ENCODE measurements around the gene TMEM47. TPM values are rescaled to one million over a fixed set of nuclear protein-coding genes. Genes with fewer than 3 reads are reported as not detected.

Gene TMEM47
- total RNA-seq, 1 donor from 2014 or later, result 8.2 TPM

- peak overlapping the region; percentile 73 for H3K4me3 ChIP-seq (ENCODE audit: low read depth, low read length)
- no peak for DNase-seq (ENCODE audit: low read depth)
- TF ChIP-seq, protein P1, sequence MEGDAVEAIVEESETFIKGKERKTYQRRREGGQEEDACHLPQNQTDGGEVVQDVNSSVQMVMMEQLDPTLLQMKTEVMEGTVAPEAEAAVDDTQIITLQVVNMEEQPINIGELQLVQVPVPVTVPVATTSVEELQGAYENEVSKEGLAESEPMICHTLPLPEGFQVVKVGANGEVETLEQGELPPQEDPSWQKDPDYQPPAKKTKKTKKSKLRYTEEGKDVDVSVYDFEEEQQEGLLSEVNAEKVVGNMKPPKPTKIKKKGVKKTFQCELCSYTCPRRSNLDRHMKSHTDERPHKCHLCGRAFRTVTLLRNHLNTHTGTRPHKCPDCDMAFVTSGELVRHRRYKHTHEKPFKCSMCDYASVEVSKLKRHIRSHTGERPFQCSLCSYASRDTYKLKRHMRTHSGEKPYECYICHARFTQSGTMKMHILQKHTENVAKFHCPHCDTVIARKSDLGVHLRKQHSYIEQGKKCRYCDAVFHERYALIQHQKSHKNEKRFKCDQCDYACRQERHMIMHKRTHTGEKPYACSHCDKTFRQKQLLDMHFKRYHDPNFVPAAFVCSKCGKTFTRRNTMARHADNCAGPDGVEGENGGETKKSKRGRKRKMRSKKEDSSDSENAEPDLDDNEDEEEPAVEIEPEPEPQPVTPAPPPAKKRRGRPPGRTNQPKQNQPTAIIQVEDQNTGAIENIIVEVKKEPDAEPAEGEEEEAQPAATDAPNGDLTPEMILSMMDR (conservative IDR thresholded peaks at IDR 0.05; ENCODE audit: low read depth, low read length), result no peak
Measured at GRCh38 chrX:34655501-34656455, 1.3 kb downstream of the TMEM47 start.

DNA sequence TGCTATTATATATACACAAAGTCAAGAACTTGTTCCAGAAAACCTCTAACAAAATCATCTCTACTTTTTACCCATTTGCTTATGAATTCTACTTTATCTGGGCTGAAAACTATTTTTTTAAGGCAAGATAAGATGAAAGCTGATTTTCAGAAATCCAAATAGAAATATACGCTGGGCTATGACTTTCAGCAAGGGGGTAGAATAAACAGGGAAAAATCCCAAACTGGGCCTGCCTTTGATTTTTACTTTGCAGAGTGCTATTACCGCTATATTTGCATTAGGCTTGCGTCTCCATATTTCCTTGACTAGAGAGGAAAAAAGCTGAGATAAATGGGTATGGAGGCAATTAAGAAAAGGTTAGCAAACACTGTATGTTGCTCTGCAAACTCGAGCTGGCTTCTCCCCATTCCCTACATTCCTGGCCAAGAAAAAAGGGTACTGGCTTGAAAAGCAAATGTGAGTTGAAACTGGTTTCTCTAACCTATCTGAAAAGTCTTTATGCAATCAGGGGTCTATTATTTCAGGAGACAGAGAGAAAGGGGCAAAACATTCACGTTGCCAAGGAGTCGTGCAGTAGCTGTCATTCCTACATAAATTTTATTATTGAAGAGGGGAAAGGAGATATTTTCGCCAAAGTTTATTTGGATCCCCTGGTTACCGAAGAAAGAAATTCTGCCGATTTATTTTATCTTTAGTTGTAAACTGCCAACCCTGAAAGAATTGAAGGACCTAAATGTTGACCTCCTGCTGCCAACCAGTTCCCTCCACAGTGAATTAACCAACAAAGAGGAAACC lies 2.2 kb downstream of the TMEM47 start:
- peak overlapping the region; percentile 73 for H3K4me3 ChIP-seq (ENCODE audit: low read depth, low read length)
- TF ChIP-seq, protein P1 (conservative IDR thresholded peaks at IDR 0.05; ENCODE audit: low read depth, low read length), result no peak
- DNase-seq (ENCODE audit: low read depth), result no peak

DNA sequence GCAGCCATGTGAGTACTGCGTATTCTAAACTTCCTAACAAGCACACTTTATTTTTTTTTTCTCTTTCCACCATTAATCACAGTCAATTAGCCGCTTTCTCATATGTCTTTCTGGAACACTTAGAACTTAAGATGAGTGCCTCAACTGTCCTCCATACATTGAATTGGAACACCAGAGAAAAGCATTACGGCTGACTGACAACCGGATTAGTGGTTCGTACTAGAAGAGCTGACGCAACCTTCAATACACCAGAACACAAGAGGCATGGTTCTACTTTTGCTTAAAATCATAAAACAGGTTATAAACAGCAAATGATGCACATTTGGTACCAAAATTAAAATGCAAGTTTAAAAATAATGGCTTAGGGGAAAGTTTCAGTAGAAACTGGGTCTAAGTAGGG lies 3.3 kb downstream of the TMEM47 start:
- peak overlapping the region; percentile 73 for H3K4me3 ChIP-seq (ENCODE audit: low read depth, low read length)
- no peak for DNase-seq (ENCODE audit: low read depth)
- TF ChIP-seq, protein P1 (conservative IDR thresholded peaks at IDR 0.05; ENCODE audit: low read depth, low read length), result no peak

DNA sequence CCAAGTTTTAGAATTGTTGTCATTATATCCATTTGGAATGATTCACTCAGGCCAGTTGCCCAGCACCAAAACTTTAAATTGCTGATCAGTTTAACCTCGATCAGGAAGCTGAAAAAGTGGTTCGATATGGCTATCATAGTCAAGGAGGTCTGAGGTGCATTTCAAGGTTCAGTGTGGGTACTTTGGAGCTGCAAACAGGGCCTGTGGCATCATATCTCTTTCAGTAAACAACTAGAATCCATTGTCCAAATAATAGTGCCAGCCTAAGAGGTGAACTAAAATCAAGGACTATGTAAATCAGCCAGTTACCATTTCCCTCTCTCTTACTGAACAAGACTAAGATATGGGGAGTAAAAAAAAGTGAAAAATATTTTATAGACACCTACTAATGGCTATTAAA lies 14.2 kb downstream of the TMEM47 start:
- TF ChIP-seq, protein P1 (conservative IDR thresholded peaks at IDR 0.05; ENCODE audit: low read depth, low read length), result no peak
- no peak overlapping the region for H3K4me3 ChIP-seq (ENCODE audit: low read depth, low read length)
- DNase-seq (ENCODE audit: low read depth), result no peak

DNA sequence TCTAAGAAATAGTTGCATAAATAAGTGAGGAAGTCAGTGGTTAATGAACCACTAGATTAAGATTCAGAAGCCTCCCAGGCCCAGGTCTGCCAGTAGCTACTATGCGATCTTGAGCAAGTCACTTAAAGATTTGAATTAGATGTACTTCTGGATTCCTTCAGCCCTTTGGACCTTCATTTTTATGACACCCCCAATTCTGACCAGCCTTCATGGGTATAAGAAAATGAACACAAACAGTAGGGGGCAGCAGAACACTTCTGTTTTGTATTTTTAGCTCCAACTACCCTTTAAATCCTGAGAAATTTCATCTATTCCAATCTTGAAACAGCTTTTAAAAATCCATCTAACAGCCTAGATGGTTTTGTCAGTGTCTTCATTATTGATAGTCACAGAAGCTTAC lies 19.0 kb downstream of the TMEM47 start:
- TF ChIP-seq, protein P1 (conservative IDR thresholded peaks at IDR 0.05; ENCODE audit: low read depth, low read length), result peak; percentile 52
- H3K4me3 ChIP-seq (ENCODE audit: low read depth, low read length), result no peak overlapping the region
- DNase-seq (ENCODE audit: low read depth), result no peak

GRCh38 chrX:34634349-34634748 lies 22.7 kb downstream of the TMEM47 start:
- H3K4me3 ChIP-seq (ENCODE audit: low read depth, low read length), result no peak overlapping the region
- no peak for DNase-seq (ENCODE audit: low read depth)
- TF ChIP-seq, protein P1 (conservative IDR thresholded peaks at IDR 0.05; ENCODE audit: low read depth, low read length), result no peak
